ENCODE results near the gene SYNGAP1. TPM values are rescaled to one million over a fixed set of nuclear protein-coding genes. Genes with fewer than 3 reads are reported as not detected.
"Not testable (repeated sequence)": the region's sequence is repeated elsewhere in the genome, so short reads cannot be mapped to it uniquely, and the experiment has no call there.

SYNGAP1 gene
- total RNA-seq, 1 experiment from 2014 or later = 2.5 TPM

DNA sequence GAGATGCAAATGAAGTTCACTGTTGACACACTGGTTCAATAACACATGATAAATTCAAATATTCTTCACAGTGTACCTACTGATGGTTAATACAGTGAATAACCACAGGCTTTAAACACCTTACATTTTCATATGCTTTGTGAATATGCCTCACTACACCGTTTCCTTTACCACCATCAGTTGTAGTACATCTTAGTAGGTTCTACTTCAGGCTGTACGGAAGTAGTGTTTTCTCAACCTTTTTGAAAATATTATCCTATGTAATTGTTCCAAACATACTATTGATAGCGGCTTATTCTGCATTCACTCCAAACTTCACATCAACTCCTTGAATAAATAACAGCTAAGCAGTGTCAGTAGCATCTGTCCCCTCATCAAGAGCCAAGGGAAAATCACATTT lies 49.8 kb downstream of the SYNGAP1 start:
- no peak for DNase-seq (ENCODE audit: low spot score)

DNA sequence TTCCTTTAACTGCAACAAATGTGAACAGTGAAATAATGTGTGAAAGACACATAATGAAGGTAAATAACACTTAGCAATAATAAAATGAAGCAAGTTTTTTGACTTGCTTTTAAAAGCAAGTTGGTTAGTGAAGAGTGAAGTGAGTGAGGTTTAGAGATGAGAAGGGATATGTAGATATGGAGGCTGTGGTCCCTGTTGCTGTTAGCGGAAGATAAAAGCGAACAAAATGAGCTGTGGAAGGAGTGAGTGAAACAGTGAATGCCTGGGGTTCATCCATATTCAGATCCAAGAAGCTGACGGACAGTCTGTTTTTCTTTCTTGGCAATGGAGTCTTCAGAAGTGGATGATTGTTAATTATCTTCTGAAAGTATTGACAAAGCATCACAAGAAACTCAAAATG lies 58.0 kb downstream of the SYNGAP1 start:
- no peak for DNase-seq (ENCODE audit: low spot score)

DNA sequence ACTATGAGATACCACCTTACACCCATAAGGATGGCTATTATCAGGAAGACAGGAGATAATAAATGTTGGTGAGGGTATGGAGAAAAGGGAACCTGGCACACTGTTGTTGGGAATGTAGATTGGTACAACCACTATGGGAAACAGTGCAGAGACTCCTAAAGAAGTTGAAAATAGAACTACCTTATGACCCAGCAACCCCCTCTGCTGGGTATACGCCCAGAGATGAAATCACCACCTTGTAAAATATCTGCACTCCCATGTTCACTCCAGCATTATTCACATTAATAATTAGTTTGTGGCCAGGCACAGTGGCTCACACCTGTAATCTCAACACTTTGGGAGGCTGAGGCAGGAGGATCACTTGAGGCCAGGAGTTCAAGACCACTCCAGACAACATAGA lies 61.3 kb downstream of the SYNGAP1 start:
- peak; percentile 6 for DNase-seq (ENCODE audit: low spot score)

DNA sequence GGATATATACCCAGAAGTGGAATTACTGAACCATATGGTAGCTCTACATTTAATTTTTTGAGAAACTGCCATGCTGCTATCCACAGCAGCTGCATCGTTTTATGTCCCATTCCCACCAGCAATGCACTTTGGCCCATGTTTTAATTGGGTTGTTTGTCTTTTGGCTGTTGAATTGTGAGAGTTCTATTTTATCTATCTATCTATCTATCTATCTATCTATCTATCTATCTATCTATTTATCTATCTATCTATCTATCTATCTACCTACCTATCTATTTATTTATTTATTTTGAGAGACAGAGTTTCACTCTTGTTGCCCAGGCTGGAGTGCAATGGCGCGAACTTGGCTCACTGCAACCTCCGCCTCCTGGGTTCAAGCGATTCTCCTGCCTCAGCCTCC lies 62.8 kb downstream of the SYNGAP1 start:
- DNase-seq (ENCODE audit: low spot score) = not testable (repeated sequence)

DNA sequence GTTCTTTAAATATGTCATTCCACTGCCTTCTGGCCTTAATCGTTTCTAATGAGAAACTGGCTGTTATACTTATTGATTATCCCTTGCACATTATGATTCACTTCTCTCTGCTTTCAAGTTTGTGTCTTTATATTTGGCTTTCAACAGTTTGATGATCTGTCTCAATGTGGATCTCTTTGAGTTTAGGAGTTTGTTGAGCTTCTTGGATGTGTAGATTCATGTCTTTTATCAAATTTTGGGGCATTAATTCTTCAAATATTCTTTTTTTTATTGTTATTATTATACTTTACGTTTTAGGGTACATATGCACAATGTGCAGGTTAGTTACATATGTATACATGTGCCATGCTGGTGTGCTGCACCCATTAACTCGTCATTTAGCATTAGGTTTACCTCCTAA lies 63.8 kb downstream of the SYNGAP1 start:
- DNase-seq (ENCODE audit: low spot score) = no peak

DNA sequence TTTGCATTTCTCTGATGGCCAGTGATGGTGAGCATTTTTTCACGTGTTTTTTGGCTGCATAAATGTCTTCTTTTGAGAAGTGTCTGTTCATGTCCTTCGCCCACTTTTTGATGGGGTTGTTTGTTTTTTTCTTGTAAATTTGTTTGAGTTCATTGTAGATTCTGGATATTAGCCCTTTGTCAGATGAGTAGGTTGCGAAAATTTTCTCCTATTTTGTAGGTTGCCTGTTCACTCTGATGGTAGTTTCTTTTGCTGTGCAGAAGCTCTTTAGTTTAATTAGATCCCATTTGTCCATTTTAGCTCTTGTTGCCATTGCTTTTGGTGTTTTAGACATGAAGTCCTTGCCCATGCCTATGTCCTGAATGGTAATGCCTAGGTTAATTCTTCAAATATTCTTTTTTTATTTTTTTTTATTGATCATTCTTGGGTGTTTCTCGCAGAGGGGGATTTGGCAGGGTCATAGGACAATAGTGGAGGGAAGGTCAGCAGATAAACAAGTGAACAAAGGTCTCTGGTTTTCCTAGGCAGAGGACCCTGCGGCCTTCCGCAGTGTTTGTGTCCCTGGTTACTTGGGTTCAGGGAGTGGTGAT lies 64.9 kb downstream of the SYNGAP1 start:
- DNase-seq (ENCODE audit: low spot score) = not testable (repeated sequence)

DNA sequence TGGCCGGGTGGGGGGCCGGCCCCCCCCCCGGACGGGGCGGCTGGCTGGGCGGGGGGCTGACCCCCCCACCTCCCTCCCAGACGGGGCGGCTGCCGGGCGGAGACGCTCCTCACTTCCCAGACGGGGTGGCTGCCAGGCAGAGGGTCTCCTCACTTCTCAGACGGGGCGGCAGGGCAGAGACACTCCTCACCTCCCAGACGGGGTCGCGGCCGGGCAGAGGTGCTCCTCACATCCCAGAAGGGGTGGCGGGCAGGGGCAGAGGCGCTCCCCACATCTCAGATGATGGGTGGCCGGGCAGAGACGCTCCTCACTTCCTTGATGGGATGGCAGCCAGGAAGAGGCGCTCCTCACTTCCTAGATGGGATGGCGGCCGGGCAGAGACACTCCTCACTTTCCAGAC lies 65.8 kb downstream of the SYNGAP1 start:
- DNase-seq (ENCODE audit: low spot score) = not testable (repeated sequence)

DNA sequence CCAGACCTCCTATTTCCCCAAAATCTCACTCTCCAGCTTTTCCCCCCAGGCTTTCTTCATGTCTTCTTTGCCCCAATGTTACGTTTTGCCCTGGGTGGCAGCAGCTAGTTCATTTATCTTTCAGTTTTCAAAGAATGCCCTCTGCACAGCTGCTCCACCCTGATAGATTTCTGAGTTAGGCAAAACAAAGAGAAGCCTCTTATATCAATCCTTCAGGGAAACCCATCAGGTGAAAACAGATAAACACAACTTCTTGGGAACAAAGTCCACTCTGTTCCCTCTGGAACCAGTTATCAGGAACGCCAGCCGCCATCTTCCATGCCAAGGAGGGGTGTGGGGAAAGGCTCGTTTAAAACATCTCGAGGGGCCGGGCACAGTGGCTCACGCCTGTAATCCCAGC lies 68.5 kb downstream of the SYNGAP1 start:
- DNase-seq (ENCODE audit: low spot score) = no peak

DNA sequence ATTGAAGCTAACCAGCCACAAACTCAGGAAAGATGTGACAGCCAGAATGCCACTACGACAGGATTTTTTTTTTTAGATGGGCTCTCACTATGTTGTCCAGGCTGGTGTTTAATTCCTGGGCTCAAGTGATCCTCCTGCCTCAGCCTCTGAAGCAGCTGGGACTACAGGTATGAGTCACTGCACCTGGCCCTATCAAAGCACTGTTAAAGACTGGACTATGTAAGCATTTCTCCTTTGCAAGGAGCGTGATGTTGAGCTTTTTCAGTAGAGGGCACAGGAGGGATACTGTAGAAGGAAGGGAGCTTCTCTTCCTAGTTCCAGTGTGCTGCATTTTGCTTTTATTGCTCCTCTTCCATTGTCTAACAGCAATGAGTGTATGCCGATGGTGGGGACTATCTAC lies 70.3 kb downstream of the SYNGAP1 start:
- DNase-seq (ENCODE audit: low spot score) = peak; percentile 8

DNA sequence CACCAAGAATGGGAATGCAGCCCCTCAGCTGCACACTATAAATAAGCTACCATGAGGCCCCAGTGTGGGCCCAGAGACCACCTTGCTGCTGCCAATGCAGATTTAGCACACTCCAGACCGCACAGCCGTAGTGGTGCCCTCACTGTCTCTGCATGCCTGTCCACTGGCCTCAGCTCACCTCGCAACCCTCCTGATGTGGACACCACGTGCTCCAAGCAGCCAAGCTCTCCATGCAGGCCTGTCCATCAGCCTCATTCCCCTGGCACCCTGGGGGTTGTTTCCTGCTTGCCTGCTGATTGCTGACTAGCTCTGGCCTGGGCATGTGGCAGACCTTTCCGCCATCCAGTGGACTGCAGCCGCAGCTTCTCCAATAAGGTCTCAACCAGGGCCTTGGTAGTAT lies 70.8 kb downstream of the SYNGAP1 start:
- DNase-seq (ENCODE audit: low spot score) = no peak

DNA sequence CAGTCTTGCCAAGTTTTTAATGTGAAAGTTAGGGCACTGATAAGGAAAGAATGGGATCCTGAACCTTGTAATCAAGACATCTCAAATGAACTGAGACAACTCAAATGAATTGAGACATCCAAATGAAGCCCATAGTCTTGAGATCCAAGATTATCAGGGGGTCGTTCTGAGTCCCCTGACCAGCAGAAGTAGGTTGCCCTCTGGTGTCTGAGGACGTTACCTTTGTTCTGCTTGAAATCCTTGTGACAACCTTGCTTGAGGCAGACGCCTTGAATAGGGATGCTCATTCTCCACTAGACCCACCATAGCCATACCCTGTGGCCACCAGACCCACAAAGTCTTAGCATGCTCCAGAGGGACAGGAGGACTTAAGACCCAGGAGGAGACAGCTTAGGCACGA lies 72.2 kb downstream of the SYNGAP1 start:
- DNase-seq (ENCODE audit: low spot score) = no peak

DNA sequence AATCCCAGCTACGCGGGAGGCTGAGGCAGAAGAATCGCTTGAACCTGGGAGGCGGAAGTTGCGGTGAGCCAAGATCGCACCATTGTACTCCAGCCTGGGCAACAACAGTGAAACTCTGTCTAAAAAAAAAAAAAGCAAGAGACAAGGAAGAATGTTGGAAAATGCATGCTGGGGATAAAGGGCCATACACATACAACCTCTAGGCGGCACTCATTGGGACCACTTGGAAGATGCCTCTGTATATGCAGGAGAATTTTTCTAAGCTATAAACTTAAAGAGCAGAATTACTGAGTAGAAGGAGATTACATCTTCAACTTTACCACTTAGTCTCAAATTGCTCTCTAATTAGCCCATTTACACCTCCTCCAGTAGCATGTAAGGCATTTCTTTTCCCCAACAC lies 77.3 kb downstream of the SYNGAP1 start:
- no peak for DNase-seq (ENCODE audit: low spot score)

DNA sequence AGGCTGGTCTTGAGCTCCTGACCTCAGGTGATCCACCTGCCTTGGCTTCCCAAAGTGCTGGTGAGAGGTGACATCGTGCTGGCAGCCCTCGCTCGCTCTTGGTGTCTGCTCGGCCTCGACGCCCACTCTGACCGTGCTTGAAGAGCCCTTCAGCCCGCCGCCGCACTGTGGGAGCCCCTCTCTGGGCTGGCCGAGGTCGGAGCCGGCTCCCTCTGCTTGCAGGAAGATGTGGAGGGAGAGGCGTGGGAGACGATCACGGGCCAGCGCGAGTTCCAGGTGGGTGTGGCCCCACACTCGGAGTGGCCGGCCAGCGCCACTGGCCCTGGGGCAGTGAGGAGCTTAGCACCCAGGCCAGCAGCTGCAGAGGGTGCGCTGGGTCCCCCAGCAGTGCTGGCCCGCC lies 82.6 kb downstream of the SYNGAP1 start:
- no peak for DNase-seq (ENCODE audit: low spot score)

DNA sequence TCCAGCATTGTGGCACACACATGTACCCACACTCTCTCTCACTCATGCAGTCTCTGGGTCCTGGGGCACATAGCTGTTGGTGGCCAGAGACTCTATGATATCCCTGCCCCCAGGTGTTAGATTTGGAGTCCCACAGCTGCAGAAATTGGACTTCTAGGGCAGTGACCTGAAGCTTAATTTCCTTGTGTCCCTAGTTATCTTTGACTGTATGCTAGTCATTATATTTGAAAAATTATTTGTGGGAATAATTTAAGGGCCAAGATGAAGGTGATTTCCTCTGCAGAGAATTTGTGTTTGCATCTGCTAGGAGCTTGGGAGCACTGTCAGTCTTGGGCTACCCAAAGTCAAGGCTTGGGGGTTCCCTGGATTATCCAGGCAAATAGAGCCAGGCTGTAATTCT lies 84.6 kb downstream of the SYNGAP1 start:
- DNase-seq (ENCODE audit: low spot score) = no peak

Other genes with a start within 250 kb of the SYNGAP1 start
- gene COL11A2, start 227.6 kb upstream of the SYNGAP1 start, total RNA-seq (2014; rRNA removed; shearing (Covaris generic)) = 0.79 and 1.7 TPM in 2 replicates
- 14.1 and 20.4 TPM in 2 replicates for gene RXRB, start 219.4 kb upstream of the SYNGAP1 start, total RNA-seq (2014; rRNA removed; shearing (Covaris generic))
- 77.7 and 120 TPM in 2 replicates for gene SLC39A7, start 219.2 kb upstream of the SYNGAP1 start, total RNA-seq (2014; rRNA removed; shearing (Covaris generic))
- gene HSD17B8, start 215.4 kb upstream of the SYNGAP1 start, total RNA-seq (2014; rRNA removed; shearing (Covaris generic)) = 0.19 TPM in 1 of 2 replicates, not detected in the other
- 16.2 and 19.7 TPM in 2 replicates for gene RING1, start 211.6 kb upstream of the SYNGAP1 start, total RNA-seq (2014; rRNA removed; shearing (Covaris generic))
- gene VPS52, start 148.2 kb upstream of the SYNGAP1 start, total RNA-seq (2014; rRNA removed; shearing (Covaris generic)) = 23.2 and 34.3 TPM in 2 replicates
- gene RPS18, start 148.0 kb upstream of the SYNGAP1 start, total RNA-seq (2014; rRNA removed; shearing (Covaris generic)) = 2,019 and 2,446 TPM in 2 replicates
- gene B3GALT4, start 142.9 kb upstream of the SYNGAP1 start, total RNA-seq (2014; rRNA removed; shearing (Covaris generic)) = 0.07 TPM in 2 replicates
- gene WDR46, start 130.8 kb upstream of the SYNGAP1 start, total RNA-seq (2014; rRNA removed; shearing (Covaris generic)) = 77.9 and 95.4 TPM in 2 replicates
- 85.3 and 93.7 TPM in 2 replicates for gene PFDN6, start 130.5 kb upstream of the SYNGAP1 start, total RNA-seq (2014; rRNA removed; shearing (Covaris generic))
- gene RGL2, start 121.1 kb upstream of the SYNGAP1 start, total RNA-seq (2014; rRNA removed; shearing (Covaris generic)) = 17.7 and 18.3 TPM in 2 replicates
- 59.4 and 61.6 TPM in 2 replicates for gene TAPBP, start 106.0 kb upstream of the SYNGAP1 start, total RNA-seq (2014; rRNA removed; shearing (Covaris generic))
- gene ZBTB22, start 102.3 kb upstream of the SYNGAP1 start, total RNA-seq (2014; rRNA removed; shearing (Covaris generic)) = 7.6 and 8.8 TPM in 2 replicates
- 56.2 and 60.0 TPM in 2 replicates for gene DAXX, start 97.1 kb upstream of the SYNGAP1 start, total RNA-seq (2014; rRNA removed; shearing (Covaris generic))
- gene KIFC1, start 28.2 kb upstream of the SYNGAP1 start, total RNA-seq (2014; rRNA removed; shearing (Covaris generic)) = 53.2 and 55.6 TPM in 2 replicates
- 36.0 and 40.8 TPM in 2 replicates for gene PHF1, start 9.1 kb upstream of the SYNGAP1 start, total RNA-seq (2014; rRNA removed; shearing (Covaris generic))
- gene CUTA, start 2.0 kb upstream of the SYNGAP1 start, total RNA-seq (2014; rRNA removed; shearing (Covaris generic)) = 298 and 347 TPM in 2 replicates
- gene ZBTB9, start 34.5 kb downstream of the SYNGAP1 start, total RNA-seq (2014; rRNA removed; shearing (Covaris generic)) = 5.3 and 7.4 TPM in 2 replicates
- 23.1 and 27.1 TPM in 2 replicates for gene BAK1, start 160.2 kb downstream of the SYNGAP1 start, total RNA-seq (2014; rRNA removed; shearing (Covaris generic))
- 57.5 and 59.8 TPM in 2 replicates for gene ITPR3, start 201.3 kb downstream of the SYNGAP1 start, total RNA-seq (2014; rRNA removed; shearing (Covaris generic))